Astrocyte of the hippocampus (primary cell): ENCODE results near the gene TTLL13.

Source experiments
- DNase-seq: peaks from one replicate; pipeline ENCODE4 v3.0.0; 2011; ENCODE audit warnings: low read depth, low spot score

Gene TTLL13

DNA sequence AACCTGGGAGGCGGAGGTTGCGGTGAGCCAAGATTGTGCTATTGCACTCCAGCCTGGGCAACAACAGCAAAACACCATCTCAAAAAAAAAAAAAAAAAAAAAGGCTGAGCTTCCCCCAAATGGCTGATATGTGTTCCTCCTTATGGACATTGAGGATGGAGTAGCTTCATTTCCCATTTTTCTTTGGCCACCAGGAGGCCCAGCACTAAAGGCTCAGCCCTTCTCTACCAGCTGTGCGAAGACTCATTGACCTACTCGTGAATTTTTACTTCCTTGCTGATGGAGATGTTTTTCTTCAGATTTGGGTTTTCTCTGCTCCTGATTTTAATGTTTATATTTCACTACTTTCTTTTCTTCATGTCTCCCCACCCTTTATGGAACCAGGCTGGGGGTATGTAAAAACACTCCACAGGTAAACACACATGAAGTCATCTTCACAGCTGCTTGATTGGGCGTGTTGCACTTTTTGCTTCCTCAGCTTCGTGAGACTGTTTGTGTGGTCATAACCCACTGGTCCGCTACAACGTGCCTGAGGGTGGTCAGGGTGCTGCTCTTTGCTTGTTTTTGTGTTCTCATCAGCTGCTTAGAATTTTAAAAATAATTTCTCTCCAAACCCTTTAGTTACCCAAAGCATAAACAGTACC lies 34.7 kb upstream of the TTLL13 start:
- no peak for DNase-seq

DNA sequence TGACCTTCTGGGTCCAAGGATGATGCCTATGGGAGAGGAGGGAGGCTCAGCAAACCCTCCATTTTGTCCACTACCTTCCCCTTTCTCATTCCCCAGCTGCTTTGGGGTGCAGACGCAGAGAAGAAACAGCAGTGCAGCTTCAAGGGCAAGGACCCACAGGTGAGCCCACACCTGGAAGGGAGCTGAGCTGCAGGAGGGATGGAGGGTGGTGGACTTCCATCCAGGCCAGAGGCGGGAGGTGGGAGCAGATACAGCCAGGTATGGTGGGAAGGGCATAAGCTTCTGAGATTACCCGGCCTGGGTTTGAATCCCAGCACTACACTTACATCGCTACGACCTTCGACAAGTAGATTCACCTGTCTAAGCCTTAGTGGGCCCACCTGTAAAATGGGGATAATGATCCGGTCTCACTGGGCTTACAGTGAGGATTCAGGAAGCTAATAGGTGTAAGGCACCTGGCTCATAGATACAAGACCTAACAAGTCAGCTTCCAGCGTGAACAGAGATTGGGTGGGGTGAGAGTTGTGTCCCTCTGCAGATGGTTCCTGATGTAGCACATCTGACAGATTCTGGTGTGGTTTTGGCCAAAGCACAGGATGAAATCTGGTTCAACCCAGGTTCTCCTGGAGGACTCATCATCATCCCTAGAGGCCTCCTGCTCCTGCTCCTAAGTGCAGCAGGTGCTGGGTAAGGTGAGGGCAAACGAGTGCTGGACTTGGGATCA lies 31.5 kb upstream of the TTLL13 start:
- DNase-seq: no peak

DNA sequence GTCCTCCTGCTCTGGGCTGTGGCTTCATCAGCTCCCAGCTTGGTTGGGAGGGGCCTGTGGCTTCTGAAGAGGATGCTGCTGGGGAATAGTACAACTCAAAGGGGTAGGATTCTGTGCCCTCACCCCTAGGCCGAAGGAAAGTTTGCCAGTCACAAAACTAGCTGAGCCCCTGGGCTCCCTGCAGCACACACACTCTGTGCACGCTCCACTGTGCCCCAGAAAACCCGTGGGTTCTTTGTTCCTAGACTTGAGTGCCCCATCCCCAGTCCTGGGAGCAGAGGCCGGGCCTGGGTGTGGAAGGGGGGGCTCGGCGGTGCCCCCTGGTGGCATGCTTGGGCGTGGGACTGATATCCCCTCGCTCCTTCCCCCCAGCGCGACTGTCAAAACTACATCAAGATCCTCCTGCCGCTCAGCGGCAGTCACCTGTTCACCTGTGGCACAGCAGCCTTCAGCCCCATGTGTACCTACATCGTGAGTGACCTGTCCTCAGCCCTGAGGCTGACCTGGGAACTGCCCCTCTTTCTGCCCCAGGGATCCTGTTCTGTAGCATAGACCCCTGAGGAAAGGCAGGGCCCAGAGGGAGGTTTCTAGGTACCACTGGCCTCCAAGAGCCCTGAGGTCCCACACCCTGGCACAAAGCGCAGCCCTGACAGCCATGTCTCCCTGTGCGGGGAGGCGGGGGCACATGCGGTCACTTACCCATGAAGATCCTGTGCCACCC lies 29.8 kb upstream of the TTLL13 start:
- DNase-seq: peak; percentile 53

DNA sequence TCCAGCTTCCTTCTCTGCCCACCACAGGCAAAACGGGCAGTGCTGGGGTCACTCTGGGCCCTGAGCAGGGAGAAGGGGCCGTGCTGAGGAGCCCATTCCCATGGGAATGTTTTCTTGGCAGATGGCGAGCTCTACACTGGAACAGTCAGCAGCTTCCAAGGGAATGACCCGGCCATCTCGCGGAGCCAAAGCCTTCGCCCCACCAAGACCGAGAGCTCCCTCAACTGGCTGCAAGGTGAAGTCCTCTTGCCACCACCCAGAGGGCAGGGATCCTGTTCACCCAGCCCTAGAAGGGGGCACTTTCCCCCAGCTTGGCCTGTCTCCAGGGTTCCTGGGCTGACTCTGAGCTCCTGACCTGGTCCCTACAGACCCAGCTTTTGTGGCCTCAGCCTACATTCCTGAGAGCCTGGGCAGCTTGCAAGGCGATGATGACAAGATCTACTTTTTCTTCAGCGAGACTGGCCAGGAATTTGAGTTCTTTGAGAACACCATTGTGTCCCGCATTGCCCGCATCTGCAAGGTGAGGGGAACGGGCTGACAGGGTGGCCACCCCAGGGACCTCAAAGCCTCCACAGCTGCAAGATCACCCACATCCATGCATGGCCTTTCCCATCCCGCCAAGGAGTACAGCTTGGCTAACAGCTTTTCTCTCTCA lies 28.0 kb upstream of the TTLL13 start:
- peak; percentile 87 for DNase-seq

DNA sequence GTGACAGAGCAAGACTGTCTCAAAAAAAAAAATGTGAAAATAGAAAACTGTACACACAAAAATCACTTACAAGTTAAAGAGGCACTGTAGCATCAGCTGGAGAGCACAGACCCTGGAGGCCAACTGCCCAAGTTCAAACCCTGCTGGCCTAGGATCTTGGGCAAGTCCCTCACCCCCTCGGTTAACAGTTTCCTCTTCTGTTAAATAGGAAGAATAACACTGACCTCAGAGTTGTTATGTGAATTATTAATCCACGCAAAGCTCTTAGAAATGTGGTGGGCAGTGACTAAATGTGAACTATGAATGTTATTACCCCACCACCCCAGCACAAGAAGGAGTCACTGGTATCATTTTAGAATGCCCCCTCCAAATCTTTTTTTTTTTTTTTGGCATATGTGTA lies 26.8 kb upstream of the TTLL13 start:
- no peak for DNase-seq

DNA sequence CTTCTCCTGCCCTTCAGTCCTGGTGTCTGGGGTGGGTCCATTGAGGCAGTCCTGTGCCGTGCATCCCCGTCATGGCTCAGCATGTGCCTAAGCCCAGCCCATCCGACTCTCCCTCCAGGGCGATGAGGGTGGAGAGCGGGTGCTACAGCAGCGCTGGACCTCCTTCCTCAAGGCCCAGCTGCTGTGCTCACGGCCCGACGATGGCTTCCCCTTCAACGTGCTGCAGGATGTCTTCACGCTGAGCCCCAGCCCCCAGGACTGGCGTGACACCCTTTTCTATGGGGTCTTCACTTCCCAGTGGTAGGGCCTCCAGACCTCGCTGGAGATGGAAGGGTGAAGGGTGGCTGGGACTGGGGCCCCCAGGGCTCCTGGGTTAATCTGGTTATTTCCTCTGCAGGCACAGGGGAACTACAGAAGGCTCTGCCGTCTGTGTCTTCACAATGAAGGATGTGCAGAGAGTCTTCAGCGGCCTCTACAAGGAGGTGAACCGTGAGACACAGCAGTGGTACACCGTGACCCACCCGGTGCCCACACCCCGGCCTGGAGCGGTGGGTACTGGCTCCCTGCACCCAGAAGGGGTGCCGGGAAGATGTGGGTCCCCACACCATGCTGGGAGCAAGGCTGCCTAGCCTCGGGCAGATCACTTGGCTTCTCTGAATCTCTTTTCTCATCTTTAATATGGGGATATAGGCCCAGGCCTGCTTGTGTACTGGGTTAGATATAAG lies 25.8 kb upstream of the TTLL13 start:
- no peak for DNase-seq

DNA sequence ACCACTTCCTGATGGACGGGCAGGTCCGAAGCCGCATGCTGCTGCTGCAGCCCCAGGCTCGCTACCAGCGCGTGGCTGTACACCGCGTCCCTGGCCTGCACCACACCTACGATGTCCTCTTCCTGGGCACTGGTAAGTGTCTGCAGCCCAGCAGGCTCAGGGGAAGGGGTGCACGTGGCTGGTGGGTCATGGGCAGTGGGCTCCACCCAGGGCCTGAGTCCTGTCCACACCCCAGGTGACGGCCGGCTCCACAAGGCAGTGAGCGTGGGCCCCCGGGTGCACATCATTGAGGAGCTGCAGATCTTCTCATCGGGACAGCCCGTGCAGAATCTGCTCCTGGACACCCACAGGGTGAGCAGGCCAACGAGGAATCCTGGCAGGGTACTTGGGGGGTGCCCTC lies 24.3 kb upstream of the TTLL13 start:
- no peak for DNase-seq

DNA sequence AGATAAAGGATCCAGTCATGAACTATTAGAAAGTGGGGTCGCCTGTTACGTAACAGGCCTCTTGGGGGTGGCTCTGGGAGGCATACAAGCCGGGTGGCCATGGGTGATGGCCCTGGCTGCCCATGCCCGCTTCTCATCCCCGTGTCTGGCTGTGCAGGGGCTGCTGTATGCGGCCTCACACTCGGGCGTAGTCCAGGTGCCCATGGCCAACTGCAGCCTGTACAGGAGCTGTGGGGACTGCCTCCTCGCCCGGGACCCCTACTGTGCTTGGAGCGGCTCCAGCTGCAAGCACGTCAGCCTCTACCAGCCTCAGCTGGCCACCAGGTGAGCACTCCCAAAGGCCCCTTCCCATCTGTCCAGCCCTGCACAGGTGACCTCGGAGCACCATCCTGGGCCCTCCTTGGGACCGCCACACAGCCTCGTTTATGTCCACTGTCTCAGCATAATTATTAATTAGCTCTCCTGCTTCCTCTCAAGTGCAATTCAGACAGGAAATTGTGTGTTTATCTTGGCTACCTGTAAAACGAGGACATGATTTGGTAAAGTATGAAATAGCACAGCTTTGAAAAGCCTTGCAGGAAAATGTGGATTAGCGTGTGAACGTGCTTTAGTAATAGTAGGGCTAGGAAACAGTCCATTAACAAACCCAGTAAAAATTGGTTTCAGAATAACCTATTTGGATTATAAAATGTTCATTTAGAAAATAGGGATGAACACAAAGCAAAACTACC lies 23.7 kb upstream of the TTLL13 start:
- DNase-seq: no peak

DNA sequence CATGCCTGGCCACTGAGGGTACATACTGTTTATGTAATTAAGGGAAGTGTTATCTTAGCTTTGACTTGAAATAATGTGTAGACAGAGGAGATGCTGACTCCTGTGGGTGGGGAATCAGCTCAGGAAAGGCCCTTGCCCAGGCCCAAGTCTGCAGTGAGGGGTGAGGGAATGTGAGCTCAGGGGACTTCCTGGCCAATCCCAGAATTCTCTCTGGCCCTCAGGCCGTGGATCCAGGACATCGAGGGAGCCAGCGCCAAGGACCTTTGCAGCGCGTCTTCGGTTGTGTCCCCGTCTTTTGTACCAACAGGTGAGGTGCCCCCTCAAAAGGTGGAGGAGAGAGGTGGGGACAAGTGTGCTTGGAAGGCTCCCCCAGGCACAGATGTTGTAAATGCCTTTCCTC lies 22.0 kb upstream of the TTLL13 start:
- no peak for DNase-seq

DNA sequence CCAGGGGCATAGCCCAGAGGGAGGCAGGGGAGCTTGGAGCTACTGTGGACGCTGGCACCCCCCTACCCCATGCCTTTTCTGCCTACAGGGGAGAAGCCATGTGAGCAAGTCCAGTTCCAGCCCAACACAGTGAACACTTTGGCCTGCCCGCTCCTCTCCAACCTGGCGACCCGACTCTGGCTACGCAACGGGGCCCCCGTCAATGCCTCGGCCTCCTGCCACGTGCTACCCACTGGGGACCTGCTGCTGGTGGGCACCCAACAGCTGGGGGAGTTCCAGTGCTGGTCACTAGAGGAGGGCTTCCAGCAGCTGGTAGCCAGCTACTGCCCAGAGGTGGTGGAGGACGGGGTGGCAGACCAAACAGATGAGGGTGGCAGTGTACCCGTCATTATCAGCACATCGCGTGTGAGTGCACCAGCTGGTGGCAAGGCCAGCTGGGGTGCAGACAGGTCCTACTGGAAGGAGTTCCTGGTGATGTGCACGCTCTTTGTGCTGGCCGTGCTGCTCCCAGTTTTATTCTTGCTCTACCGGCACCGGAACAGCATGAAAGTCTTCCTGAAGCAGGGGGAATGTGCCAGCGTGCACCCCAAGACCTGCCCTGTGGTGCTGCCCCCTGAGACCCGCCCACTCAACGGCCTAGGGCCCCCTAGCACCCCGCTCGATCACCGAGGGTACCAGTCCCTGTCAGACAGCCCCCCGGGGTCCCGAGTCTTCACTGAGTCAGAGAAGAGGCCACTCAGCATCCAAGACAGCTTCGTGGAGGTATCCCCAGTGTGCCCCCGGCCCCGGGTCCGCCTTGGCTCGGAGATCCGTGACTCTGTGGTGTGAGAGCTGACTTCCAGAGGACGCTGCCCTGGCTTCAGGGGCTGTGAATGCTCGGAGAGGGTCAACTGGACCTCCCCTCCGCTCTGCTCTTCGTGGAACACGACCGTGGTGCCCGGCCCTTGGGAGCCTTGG lies 21.3 kb upstream of the TTLL13 start:
- DNase-seq: no peak

DNA sequence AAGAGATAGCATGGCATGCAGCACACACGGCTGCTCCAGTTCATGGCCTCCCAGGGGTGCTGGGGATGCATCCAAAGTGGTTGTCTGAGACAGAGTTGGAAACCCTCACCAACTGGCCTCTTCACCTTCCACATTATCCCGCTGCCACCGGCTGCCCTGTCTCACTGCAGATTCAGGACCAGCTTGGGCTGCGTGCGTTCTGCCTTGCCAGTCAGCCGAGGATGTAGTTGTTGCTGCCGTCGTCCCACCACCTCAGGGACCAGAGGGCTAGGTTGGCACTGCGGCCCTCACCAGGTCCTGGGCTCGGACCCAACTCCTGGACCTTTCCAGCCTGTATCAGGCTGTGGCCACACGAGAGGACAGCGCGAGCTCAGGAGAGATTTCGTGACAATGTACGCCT lies 20.4 kb upstream of the TTLL13 start:
- DNase-seq: no peak

DNA sequence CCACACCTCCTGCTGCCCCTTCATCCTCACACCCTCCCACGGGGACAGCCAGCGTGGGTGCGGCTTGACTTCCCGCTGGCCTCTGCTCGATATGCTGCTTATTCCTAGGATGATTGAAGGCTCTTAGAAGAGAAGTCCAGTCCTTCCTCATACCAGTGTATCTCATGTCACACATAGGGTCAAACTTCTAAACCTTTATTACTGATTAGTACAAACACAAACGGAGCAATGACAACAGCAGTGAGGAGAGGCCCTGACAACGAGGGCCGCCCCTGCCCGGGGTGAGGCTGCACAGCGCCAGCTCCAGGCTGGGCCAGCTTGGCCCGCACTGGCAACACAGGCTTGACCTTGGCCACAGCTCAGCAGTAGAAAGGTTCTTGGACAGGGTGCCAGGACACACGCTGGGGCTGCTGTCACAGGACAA lies 19.3 kb upstream of the TTLL13 start:
- DNase-seq: no peak

DNA sequence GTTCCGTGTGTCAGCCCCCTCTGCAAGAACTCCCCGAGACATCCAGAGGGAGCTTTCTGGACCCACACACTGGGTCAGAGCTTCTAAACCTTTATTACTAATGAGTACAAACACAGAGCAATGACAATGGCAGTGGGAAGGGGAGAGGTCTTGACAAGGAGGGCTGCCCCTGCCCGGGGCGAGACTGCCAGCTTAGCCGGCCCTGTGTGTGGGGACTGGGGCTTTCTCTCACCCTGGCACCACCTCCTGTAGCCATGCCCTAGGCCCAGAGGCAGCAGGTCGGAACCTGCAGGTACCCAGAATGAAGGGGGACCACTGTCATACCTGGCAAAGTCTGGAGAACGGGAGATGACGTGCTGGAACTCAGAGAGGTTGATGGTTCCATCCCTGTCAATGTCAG lies 18.7 kb upstream of the TTLL13 start:
- DNase-seq: no peak

DNA sequence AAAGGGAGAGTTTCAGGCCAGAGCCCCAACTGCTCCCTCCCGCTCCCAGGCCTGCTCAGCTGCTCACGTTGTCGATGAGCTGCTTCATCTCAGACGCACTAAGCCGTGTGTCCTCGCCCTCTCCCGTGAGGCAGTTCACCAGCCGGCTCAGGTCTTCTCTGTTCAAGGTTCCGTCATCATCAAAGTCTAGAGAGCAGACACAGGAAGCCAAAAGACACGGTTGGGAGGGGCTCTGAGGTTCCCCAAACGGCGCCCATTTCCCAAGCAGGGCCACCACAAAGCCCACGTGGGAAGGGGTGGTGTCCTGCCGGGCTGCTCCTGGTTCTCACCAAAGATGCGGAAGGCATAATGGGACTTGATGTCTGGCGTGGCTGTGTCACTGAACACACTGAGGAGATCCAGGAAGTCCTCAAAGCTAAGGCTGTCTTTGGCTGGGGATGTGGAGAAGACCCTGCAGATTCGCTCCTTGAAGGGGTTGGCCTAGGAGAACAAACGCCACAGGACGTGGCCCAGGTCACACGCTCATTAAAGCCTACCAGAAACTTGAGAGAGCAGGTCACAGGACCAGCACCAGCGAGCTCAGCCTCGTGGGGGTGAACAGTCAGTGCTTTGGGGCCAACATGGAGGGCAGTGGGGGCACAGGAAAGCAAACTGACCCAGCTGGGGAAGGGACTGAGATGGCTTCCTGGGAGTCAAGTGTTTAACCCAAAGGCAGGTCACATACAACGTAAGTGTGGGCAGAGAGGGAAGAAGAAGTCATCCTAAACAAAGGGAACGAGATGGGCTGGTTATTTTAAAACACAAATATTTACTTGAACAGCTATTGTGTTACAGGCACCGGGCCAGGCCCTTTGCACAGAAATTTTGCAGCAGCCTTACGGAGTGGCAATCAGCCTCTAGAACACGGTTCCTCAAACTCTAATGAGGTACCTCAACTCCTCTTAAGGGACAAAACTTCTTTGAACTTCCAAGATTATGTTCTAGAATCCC lies 18.0 kb upstream of the TTLL13 start:
- DNase-seq: no peak

DNA sequence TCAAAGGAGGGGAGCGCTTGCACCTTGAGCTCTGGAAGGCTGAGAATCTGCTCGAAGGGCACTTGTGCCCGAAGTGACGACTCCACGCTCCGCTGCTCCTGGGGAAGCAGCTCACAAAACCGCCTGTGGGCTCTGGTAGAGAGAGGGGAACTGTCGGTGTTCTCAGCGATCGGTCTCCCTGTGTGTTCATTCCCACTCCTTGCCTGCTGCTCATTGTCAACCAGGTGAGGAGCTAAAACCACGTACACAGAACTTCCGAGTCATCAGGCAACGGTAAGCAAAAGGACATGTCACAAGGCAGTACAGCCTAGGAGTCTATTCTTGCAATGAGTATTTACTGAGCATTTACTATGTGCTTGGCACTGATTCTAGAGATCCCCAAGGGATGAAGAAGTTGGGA lies 17.2 kb upstream of the TTLL13 start:
- DNase-seq: no peak

DNA sequence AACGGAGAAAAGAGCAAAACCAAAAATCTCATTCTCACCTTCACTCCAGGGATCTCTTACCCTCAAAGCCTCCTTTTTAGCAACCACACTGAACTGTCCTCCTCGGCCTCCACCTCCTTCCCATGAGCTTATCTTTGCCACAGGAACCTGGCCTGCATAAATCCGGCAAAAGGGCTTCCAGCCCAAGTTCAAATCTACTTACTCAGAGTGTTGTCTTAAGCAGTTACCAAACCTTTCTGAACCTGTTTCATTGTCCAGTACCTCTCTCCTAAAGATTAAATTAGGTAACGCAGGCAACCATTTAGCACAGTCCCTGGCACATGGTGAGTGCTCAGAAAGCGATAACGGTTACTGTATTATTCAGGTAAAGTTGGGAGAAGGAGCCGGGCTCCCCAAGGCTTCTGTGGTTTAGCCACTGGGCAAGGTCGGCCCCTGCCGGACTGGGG lies 16.4 kb upstream of the TTLL13 start:
- no peak for DNase-seq

DNA sequence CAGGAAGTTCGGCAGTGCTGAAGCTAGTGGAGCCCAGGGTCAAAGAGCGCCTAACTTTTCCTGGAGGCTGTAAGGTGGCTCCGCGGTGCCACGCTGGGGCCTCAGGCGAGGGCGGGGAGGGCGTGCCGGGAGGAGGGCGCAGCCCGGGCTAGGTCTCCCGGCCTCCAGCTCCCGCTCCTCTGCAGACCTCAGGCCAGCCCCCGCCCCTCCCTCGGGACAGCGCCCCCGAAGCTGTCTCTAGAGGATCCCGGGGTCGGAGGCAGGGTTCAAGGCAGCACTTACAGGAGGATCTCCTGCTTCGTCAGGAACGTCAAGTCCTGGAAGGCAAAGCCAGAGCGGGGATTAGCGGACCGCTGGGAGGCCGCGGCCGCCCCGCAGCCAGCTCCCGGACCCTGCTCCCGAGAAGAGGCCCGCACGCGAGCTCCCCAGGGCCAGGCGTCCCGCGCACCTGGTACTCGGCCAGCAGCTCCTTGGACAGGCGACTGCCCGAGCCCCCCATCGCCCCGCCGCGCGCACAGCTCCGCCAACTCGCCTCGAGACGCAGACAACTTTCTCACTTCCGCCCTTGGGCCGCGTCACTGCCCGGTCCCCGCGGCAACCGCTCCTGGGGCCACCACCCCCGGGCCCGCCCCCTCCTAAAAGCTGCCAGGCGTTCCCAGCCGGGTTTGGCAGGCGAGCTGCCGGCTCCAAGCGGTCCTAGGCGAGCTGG lies 15.8 kb upstream of the TTLL13 start, which contains the start of gene CIB1:
CIB1 (minus strand) TSS at position 555 of the 709 bp plus-strand sequence; CDS start at position 499, 56 bp downstream.
- DNase-seq: peak; percentile 99
